ENCODE data around the gene DYNC2H1.

The DYNC2H1 gene

GRCh38 chr11:103272876-103273275 lies 163.7 kb downstream of the DYNC2H1 start:
- Histone ChIP-seq H3K9me3 (ENCODE audit: insufficient read depth, low read length) (no peaks in the 10 kb centered on the region), H3K27me3 (ENCODE audit: low read depth, low read length) (no peaks in the 10 kb centered on the region)
- TF ChIP-seq EZH2phosphoT487 (IDR thresholded peaks at IDR 0.05; ENCODE audit: low read depth) (no peak), CTCF (IDR thresholded peaks at IDR 0.05; ENCODE audit: low read depth, low read length) (no peak)

GRCh38 chr11:103274025-103274424 lies 164.8 kb downstream of the DYNC2H1 start:
- H3K4me2 ChIP-seq (ENCODE audit: low read length), result no peak overlapping the region
- no peak overlapping the region for H3K9ac ChIP-seq (ENCODE audit: low read length)
- no peak overlapping the region for H2AFZ ChIP-seq (ENCODE audit: low read depth, low read length)
- no peak overlapping the region for H3K4me3 ChIP-seq (ENCODE audit: low read length)
- no peaks in the 10 kb centered on the region for H3K4me1 ChIP-seq (ENCODE audit: low read length)
- H3K27ac ChIP-seq (ENCODE audit: low read length), result no peak overlapping the region
- TF ChIP-seq CTCF (IDR thresholded peaks at IDR 0.05; ENCODE audit: low read depth, low read length), result no peak
- TF ChIP-seq EZH2phosphoT487 (IDR thresholded peaks at IDR 0.05; ENCODE audit: low read depth), result no peak
- no peaks in the 10 kb centered on the region for H3K79me2 ChIP-seq (ENCODE audit: low read length)
- no peaks in the 10 kb centered on the region for H3K36me3 ChIP-seq (replicated peaks; ENCODE audit: low read depth, low read length)
- no peaks in the 10 kb centered on the region for H4K20me1 ChIP-seq (ENCODE audit: insufficient read depth, low read length)
- H3K27me3 ChIP-seq (ENCODE audit: low read depth, low read length), result no peaks in the 10 kb centered on the region
- no peaks in the 10 kb centered on the region for H3K9me3 ChIP-seq (ENCODE audit: insufficient read depth, low read length)

More at GRCh38 chr11:103272876-103273275, 163.7 kb downstream of the DYNC2H1 start:
- Histone ChIP-seq H3K4me1 (ENCODE audit: low read length) (no peaks in the 10 kb centered on the region), H3K36me3 (replicated peaks; ENCODE audit: low read depth, low read length) (no peaks in the 10 kb centered on the region), H4K20me1 (ENCODE audit: insufficient read depth, low read length) (no peaks in the 10 kb centered on the region), H3K79me2 (ENCODE audit: low read length) (no peaks in the 10 kb centered on the region), H3K27ac (ENCODE audit: low read length) (no peak overlapping the region), H3K4me2 (ENCODE audit: low read length) (no peak overlapping the region), H2AFZ (ENCODE audit: low read depth, low read length) (no peak overlapping the region), H3K9ac (ENCODE audit: low read length) (no peak overlapping the region), H3K4me3 (ENCODE audit: low read length) (no peak overlapping the region)

GRCh38 chr11:103279821-103280220 lies 170.6 kb downstream of the DYNC2H1 start:
- no peak for TF ChIP-seq EZH2phosphoT487 (IDR thresholded peaks at IDR 0.05; ENCODE audit: low read depth)
- no peak for TF ChIP-seq CTCF (IDR thresholded peaks at IDR 0.05; ENCODE audit: low read depth, low read length)
- Histone ChIP-seq H3K4me1 (ENCODE audit: low read length) (no peaks in the 10 kb centered on the region), H3K79me2 (ENCODE audit: low read length) (no peaks in the 10 kb centered on the region), H3K4me3 (ENCODE audit: low read length) (no peak overlapping the region), H3K9me3 (ENCODE audit: insufficient read depth, low read length) (no peaks in the 10 kb centered on the region), H2AFZ (ENCODE audit: low read depth, low read length) (no peak overlapping the region), H4K20me1 (ENCODE audit: insufficient read depth, low read length) (no peaks in the 10 kb centered on the region), H3K9ac (ENCODE audit: low read length) (no peak overlapping the region), H3K27ac (ENCODE audit: low read length) (no peak overlapping the region), H3K36me3 (replicated peaks; ENCODE audit: low read depth, low read length) (no peaks in the 10 kb centered on the region), H3K4me2 (ENCODE audit: low read length) (no peak overlapping the region), H3K27me3 (ENCODE audit: low read depth, low read length) (no peaks in the 10 kb centered on the region)

- Histone ChIP-seq H4K20me1 (ENCODE audit: insufficient read depth, low read length) (no peaks in the 10 kb centered on the region), H3K9me3 (ENCODE audit: insufficient read depth, low read length) (no peaks in the 10 kb centered on the region), H3K36me3 (replicated peaks; ENCODE audit: low read depth, low read length) (no peaks in the 10 kb centered on the region), H3K4me3 (ENCODE audit: low read length) (no peak overlapping the region), H3K27me3 (ENCODE audit: low read depth, low read length) (no peaks in the 10 kb centered on the region), H2AFZ (ENCODE audit: low read depth, low read length) (no peak overlapping the region), H3K79me2 (ENCODE audit: low read length) (no peaks in the 10 kb centered on the region), H3K9ac (ENCODE audit: low read length) (no peak overlapping the region), H3K4me2 (ENCODE audit: low read length) (no peak overlapping the region), H3K4me1 (ENCODE audit: low read length) (no peaks in the 10 kb centered on the region), H3K27ac (ENCODE audit: low read length) (no peak overlapping the region)
- no peak for TF ChIP-seq EZH2phosphoT487 (IDR thresholded peaks at IDR 0.05; ENCODE audit: low read depth)
- no peak for TF ChIP-seq CTCF (IDR thresholded peaks at IDR 0.05; ENCODE audit: low read depth, low read length)
Observed at GRCh38 chr11:103281301-103281700, 172.1 kb downstream of the DYNC2H1 start.
